SH-SY5Y (cell line): ENCODE data around the gene RAD9A.

ENCODE experiments used
- GATA2 ChIP-seq: IDR thresholded peaks from 2 replicates; pipeline ENCODE4 v1.6.1; 2011; ENCODE audit warnings: mild to moderate bottlenecking, low read depth, low read length
- GATA3 ChIP-seq: IDR thresholded peaks from 2 replicates; pipeline ENCODE4 v1.6.1; 2011; ENCODE audit warnings: low read depth, mild to moderate bottlenecking, low read length, moderate library complexity

GRCh38 chr11:67442504-67443404 is 51.0 kb downstream of the RAD9A start:
- TF ChIP-seq GATA2: no peak
- no peak for TF ChIP-seq GATA3
